ENCODE measurements around the gene COPG1.

- TF ChIP-seq BRCA1 (IDR thresholded peaks at IDR 0.05) (no peak), BRCA1 (CRISPR knock-in tag; IDR thresholded peaks at IDR 0.05) (no peak), MCM5 (IDR thresholded peaks at IDR 0.05; ENCODE audit: low read depth) (no peak), JUN (IDR thresholded peaks at IDR 0.05; ENCODE audit: borderline replicate concordance, low read depth, low read length) (no peak), JUN (CRISPR knock-in tag; IDR thresholded peaks at IDR 0.05; ENCODE audit: borderline replicate concordance) (no peak)
- TF ChIP-seq, protein P1, sequence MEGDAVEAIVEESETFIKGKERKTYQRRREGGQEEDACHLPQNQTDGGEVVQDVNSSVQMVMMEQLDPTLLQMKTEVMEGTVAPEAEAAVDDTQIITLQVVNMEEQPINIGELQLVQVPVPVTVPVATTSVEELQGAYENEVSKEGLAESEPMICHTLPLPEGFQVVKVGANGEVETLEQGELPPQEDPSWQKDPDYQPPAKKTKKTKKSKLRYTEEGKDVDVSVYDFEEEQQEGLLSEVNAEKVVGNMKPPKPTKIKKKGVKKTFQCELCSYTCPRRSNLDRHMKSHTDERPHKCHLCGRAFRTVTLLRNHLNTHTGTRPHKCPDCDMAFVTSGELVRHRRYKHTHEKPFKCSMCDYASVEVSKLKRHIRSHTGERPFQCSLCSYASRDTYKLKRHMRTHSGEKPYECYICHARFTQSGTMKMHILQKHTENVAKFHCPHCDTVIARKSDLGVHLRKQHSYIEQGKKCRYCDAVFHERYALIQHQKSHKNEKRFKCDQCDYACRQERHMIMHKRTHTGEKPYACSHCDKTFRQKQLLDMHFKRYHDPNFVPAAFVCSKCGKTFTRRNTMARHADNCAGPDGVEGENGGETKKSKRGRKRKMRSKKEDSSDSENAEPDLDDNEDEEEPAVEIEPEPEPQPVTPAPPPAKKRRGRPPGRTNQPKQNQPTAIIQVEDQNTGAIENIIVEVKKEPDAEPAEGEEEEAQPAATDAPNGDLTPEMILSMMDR (IDR thresholded peaks at IDR 0.05 in 2 of 3, conservative IDR thresholded peaks at IDR 0.05 in 1 of 3; ENCODE audit: insufficient read depth in 2 of 3, low read depth in 1 of 3, low read length in 3 of 3): no peak
Observed at GRCh38 chr3:129277829-129278271, 28.4 kb downstream of the COPG1 start.

Measured in K562 (cell line).